ENCODE measurements around the gene ERMP1. TPM values are rescaled to one million over a fixed set of nuclear protein-coding genes. Genes with fewer than 3 reads are reported as not detected.

Gene ERMP1
- polyA plus RNA-seq, 1 donor, result 7.7 TPM

- no peak for DNase-seq
Observed at GRCh38 chr9:5852987-5853386, 20.1 kb upstream of the ERMP1 start.

GRCh38 chr9:5851445-5851844 is 18.5 kb upstream of the ERMP1 start:
- no peak for DNase-seq

GRCh38 chr9:5850724-5851122 is 17.8 kb upstream of the ERMP1 start:
- no peak for DNase-seq

GRCh38 chr9:5848372-5848882 is 15.5 kb upstream of the ERMP1 start:
- no peak for DNase-seq

GRCh38 chr9:5846501-5846921 is 13.6 kb upstream of the ERMP1 start:
- no peak for DNase-seq

GRCh38 chr9:5846096-5846495 is 13.2 kb upstream of the ERMP1 start:
- DNase-seq, result no peak

GRCh38 chr9:5845157-5845531 is 12.2 kb upstream of the ERMP1 start:
- DNase-seq, result no peak

- peak; percentile 28 for DNase-seq
Observed at GRCh38 chr9:5843794-5844471, 11.0 kb upstream of the ERMP1 start.

- DNase-seq, result no peak
Observed at GRCh38 chr9:5842929-5843793, 10.2 kb upstream of the ERMP1 start.

- DNase-seq, result no peak
Observed at GRCh38 chr9:5841771-5842573, 9.1 kb upstream of the ERMP1 start.

GRCh38 chr9:5840788-5841187 is 7.9 kb upstream of the ERMP1 start:
- DNase-seq, result no peak

- no peak for DNase-seq
Observed at GRCh38 chr9:5839572-5839902, 6.6 kb upstream of the ERMP1 start.

GRCh38 chr9:5838884-5839571 is 6.1 kb upstream of the ERMP1 start:
- DNase-seq, result no peak

GRCh38 chr9:5835808-5836207 is 2.9 kb upstream of the ERMP1 start:
- DNase-seq, result no peak

GRCh38 chr9:5834214-5834613 is 1.3 kb upstream of the ERMP1 start:
- DNase-seq, result no peak

- DNase-seq, result peak; percentile 15
Observed at GRCh38 chr9:5832071-5832537, 813 bp downstream of the ERMP1 start.

GRCh38 chr9:5825895-5826622 is 6.9 kb downstream of the ERMP1 start:
- no peak for DNase-seq

- no peak for DNase-seq
Observed at GRCh38 chr9:5825223-5825622, 7.7 kb downstream of the ERMP1 start.

GRCh38 chr9:5820425-5820824 is 12.5 kb downstream of the ERMP1 start:
- no peak for DNase-seq

- DNase-seq, result no peak
Observed at GRCh38 chr9:5819174-5819573, 13.7 kb downstream of the ERMP1 start.

- no peak for DNase-seq
Observed at GRCh38 chr9:5818424-5819142, 14.3 kb downstream of the ERMP1 start.
